Superior temporal gyrus (tissue), 1 donor: ENCODE results near the gene LRRC55.

ENCODE experiments used
- DNase-seq: peaks from one replicate; pipeline ENCODE4 v3.0.0-alpha.2; 2016; ENCODE audit errors: extremely low spot score

The LRRC55 gene

GRCh38 chr11:57202281-57202680, 20.5 kb downstream of the LRRC55 start:
- DNase-seq = no peak

DNA sequence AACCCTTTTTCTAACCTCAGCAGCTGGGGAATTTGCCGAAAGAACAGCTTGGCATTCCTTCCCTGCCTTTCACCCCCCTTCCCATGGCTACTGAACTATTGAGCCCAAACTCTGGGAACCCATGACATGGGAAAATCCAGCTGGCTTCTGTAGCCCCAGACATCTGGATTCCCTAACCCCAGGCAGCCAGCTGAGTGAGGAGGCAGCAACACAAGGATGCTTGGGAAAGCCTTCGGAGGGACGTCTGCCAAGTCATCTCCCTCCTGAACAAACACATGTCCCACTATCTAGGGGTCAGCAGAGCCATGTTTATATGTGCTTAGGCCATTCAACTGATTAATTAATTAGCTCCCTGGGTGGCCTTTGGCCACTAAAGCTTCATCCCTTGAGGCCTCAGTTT, 21.6 kb downstream of the LRRC55 start:
- no peak for DNase-seq

- DNase-seq = no peak
Observed at GRCh38 chr11:57203882-57204480, 22.2 kb downstream of the LRRC55 start.

GRCh38 chr11:57205041-57205641, 23.4 kb downstream of the LRRC55 start:
- no peak for DNase-seq

DNA sequence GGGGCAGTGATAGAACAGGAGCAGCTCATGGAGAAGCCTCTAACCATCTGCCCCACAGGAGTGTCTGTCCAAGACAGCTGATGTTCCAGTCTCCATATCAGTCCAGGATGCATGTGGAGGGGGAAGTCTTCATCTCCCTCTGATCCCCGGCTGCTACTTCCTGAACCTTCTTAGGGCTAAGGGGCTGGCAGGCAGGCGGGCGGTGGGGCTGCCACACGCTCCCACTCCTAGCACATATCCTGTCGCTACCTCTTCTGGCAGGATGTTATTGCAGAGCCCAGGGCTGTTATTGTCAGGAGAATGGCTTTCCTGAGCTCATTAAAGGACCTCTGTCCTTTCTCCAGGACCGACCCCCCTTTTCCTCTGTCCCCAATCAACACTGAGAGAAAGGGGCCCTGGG, 25.4 kb downstream of the LRRC55 start:
- DNase-seq = no peak

DNA sequence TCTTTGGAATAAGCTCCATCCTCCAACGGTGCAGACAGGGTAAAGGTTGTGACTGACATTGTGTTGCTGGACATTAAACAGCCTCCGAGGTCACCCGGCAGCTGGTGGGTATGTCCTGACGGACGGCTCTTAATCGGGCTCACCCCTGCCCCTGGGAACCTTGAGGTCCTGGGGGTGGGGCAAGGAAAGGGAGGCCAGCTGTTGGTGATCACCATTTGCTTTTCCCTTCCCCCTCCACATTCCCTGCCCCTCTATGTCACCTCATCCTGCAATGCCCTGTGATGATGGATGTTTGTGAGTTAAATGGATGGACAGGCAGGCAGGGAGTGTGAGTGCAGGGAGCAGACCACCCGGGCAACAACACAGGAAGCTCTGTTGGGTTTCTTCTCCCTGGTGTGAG, 29.0 kb downstream of the LRRC55 start:
- DNase-seq = no peak

DNA sequence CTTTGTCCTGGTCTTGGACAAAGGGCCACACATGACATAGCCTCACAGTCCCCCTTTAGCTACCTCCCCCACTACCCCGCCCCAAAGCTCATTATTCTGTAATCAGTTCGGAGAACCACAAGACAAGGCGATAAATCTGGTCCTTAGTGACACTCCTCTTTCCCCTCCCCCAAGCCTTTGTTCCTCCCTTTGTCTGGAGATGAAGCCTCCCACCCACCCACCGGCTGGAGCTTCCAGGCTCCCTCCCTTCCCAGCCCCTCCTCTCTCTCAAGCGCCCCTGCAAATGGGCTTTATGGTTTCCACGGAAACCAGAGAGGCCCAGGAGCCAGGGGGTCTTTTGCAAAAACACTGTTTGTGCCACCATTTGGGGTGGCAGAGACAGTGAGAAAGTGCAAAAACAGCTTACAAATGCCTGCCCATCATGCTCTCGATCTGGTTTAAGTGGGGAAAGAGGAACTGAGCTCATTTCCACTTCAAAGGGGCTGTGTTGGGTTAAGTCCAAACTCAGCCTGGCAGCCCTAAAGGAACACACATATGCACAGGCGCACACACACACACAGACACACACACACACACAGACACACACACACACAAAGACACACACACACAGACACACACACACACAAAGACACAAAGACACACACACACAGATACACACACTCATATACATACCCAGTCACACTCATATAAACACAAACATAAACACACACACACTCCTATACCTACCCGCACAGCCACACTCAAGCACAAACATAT, 31.8 kb downstream of the LRRC55 start:
- DNase-seq = no peak

DNA sequence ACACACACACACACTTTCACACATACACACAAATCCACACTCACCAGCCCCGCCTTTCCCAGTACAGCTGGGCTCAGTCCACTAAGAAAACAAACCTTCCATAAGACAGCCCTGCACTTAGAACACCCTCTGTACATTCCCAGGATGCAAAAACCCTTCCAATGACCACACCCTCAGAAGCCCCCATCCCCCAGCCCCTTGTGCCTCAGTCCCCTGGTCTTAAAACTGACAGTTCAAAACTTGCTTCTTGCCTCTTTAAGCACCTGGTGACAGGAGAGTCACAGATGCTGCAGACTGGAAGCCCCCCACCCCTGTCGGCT, 32.3 kb downstream of the LRRC55 start:
- DNase-seq = no peak

DNA sequence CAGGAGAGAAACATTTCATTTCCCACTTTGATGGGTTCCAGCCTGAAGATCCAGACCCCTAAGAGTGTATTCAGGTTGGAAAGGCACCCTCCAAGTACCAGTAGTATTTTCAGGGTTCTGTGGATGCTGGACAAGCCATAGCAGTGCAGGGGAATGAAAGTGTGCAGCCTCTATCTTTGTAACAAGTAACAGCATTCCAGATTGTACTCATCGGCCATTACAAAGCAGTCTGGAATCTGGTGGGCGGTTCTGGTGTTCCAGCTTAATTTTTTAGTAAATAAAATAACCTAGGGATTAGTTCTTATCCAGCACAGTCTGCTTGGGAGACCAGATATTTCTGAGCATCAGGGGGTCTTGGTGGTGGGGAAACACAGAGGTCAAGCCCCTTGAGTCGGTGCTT, 32.7 kb downstream of the LRRC55 start:
- DNase-seq = no peak

DNA sequence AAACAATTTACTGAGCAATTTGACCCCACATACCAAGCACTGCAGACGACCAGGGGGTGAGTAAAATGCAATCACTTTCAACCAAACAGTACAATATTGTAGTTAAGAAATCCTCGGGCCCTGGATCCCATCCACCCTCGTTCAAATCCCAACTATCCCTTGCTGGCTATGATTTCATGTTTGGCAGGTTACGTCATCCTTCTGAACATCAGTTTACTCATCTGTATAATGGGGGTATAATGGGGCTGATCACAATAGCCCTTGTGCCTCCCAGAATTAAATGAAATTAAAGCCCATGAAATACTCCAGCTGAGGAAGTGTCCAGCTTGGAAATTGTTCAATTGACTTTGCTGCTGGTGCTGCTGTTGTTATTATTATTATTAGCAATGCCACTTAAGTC, 34.7 kb downstream of the LRRC55 start:
- DNase-seq = no peak

- no peak for DNase-seq
Observed at GRCh38 chr11:57217053-57217452, 35.3 kb downstream of the LRRC55 start.

DNA sequence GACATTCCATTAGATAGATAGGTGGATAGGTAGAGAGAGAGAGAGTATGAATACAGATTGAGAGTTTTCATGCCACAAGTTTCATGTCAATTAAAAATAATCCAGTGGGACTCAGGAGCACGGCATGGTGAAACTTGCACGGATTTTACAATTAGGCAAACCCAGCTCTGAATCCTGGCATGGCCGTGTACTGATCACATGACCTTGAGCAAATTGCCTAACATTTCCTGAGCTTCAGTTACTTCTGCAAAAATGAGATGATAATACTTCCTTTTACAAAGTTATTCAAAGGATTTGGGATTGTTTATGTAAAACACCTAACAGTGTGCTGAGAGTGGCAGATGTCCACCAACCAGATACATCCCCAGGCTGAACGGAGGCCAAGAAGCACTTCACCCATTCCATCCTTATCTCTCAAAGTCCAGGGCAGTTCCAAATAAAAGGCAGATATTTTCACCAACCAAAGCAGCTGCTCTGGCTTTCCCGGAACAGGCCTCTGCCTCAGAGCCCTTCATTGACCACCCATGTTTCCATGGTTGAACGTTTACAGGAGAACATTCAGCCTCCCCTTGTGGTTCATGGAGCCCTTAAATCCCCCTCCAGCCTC, 37.4 kb downstream of the LRRC55 start:
- no peak for DNase-seq

- DNase-seq = no peak
Observed at GRCh38 chr11:57222239-57222638, 40.5 kb downstream of the LRRC55 start.

DNA sequence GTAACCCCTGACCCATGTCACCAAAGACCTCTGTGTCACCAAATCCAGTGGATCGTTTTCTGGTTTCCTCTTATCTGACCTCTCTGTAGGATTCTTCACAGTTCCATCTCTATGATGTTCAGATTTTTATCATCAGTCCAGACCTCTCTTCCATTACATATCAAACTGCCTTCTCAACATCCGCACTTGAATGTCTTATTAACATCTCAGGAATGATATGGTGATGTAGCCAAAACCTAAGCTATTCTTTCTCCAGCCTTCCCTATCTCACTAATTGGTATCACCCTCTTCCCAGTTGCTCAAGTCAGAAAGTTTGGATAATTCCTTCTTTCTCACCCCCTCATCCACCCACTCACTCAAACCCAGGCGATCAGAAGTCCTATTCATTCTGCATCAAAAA, 41.8 kb downstream of the LRRC55 start:
- no peak for DNase-seq

DNA sequence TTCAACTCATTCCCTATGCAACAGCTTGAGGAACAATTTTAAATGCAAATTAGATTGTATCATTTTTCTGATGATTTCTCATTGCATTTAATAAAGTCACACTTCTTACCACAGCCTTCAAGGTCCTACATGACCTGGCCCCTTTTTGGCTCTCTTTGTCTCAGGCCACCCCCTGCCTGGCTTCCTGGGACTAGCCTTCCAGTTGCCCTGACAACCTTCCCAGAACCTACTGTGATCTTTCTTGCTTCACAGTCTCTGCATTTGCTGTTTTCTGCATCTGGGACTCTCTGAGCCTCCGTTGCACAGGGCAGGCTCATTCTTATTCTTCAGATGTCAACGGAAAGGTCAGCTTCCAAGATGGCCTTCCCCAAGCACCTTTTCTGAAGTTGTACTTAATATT, 42.4 kb downstream of the LRRC55 start:
- DNase-seq = no peak

DNA sequence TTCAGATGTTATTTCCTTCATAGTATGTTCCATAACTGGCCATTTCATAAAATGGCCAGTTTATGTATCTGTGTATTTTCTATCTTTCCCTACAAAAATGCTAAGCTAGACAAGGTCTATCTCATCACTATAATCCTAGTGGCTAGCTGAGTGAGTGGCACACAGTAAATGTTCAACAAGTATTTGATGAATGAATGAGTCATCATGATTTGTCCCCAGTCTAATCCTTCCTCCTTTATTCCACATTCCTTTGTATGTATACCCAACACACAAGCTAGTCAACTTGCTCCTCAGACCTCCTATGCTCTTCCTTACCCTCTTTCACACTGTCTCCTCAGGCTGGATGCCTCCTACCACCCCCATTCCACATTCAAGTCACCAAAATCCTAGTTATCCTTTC, 42.8 kb downstream of the LRRC55 start:
- DNase-seq = no peak

- DNase-seq = no peak
Observed at GRCh38 chr11:57228600-57228999, 46.8 kb downstream of the LRRC55 start.

DNA sequence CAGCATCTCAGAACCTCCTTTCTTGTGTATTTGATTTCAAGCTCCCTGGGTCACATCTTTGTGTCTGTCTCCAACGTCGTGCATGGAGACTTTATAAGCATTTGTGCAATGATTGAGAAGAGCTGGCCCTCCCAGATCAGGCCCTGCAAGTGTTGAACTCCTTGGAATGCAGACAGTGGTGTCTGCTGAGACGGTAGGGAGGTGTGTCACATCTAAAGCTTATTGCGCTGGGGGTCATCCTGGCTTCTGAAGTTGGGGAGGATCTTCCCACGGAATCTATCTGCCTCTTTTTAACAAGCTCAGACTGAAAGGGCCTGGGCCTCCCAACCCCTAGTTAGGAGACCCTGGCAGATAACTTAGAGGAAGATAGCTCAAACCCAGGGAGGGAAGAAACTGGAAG, 48.6 kb downstream of the LRRC55 start:
- no peak for DNase-seq

GRCh38 chr11:57230791-57231538, 49.2 kb downstream of the LRRC55 start:
- no peak for DNase-seq

GRCh38 chr11:57231539-57232253, 49.9 kb downstream of the LRRC55 start:
- DNase-seq = no peak

- no peak for DNase-seq
Observed at GRCh38 chr11:57233702-57234101, 51.9 kb downstream of the LRRC55 start.
